Peyer's patch (tissue), 4 donors: ENCODE measurements around the gene KRT35.

Source experiments
- POLR2A ChIP-seq, 2 donors: fragments of 450-650 bp; IDR thresholded peaks; one replicate each; pipeline ENCODE4 v1.5.1; 2017; ENCODE audit warnings: antibody characterized with exemption in 2 of 2, mild to moderate bottlenecking in 2 of 2, moderate library complexity in 2 of 2
- TF ChIP-seq, protein P1 (sequence below), 6 experiments: fragments of 450-650 bp in 4 of 6; fragments of 200-600 bp in 2 of 6; sonication (generic) in 1 of 6; IDR thresholded peaks; one replicate each; pipeline ENCODE4 v1.5.1; 2017 to 2019; ENCODE audit warnings: antibody characterized with exemption in 6 of 6, mild to moderate bottlenecking in 3 of 6, moderate library complexity in 1 of 6

DNA sequence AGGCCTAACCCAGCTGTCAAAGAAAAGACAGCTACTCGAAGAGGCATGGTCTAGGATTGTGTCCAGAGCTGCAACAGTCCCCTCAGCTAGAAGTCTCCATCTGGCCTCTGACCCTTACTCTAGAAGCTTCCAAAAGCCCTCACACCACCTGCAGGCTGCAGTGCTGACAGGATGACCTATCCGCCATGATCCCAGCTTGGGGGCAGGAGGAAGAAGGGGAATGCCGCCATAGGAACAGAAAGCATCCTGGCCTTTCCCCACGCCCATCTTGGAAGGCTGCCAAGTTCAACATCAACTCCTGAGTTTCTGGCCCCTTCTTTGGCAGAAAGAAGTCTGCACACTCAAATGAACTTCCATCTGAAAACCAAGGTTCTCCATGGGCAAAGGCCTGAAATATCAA lies 11.8 kb upstream of the KRT35 start:
- TF ChIP-seq, protein P1, sequence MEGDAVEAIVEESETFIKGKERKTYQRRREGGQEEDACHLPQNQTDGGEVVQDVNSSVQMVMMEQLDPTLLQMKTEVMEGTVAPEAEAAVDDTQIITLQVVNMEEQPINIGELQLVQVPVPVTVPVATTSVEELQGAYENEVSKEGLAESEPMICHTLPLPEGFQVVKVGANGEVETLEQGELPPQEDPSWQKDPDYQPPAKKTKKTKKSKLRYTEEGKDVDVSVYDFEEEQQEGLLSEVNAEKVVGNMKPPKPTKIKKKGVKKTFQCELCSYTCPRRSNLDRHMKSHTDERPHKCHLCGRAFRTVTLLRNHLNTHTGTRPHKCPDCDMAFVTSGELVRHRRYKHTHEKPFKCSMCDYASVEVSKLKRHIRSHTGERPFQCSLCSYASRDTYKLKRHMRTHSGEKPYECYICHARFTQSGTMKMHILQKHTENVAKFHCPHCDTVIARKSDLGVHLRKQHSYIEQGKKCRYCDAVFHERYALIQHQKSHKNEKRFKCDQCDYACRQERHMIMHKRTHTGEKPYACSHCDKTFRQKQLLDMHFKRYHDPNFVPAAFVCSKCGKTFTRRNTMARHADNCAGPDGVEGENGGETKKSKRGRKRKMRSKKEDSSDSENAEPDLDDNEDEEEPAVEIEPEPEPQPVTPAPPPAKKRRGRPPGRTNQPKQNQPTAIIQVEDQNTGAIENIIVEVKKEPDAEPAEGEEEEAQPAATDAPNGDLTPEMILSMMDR (IDR thresholded peaks at IDR 0.05), result no peak
- no peak for TF ChIP-seq POLR2A (IDR thresholded peaks at IDR 0.05)
